ENCODE results near the gene SEMA6B. TPM values are rescaled to one million over a fixed set of nuclear protein-coding genes. Genes with fewer than 3 reads are reported as not detected.
A peak's percentile ranks its signal among the peaks of the same experiment; 100 is the strongest.

SEMA6B gene
- total RNA-seq, 1 experiment from 2014 or later = 38.4 TPM

DNA sequence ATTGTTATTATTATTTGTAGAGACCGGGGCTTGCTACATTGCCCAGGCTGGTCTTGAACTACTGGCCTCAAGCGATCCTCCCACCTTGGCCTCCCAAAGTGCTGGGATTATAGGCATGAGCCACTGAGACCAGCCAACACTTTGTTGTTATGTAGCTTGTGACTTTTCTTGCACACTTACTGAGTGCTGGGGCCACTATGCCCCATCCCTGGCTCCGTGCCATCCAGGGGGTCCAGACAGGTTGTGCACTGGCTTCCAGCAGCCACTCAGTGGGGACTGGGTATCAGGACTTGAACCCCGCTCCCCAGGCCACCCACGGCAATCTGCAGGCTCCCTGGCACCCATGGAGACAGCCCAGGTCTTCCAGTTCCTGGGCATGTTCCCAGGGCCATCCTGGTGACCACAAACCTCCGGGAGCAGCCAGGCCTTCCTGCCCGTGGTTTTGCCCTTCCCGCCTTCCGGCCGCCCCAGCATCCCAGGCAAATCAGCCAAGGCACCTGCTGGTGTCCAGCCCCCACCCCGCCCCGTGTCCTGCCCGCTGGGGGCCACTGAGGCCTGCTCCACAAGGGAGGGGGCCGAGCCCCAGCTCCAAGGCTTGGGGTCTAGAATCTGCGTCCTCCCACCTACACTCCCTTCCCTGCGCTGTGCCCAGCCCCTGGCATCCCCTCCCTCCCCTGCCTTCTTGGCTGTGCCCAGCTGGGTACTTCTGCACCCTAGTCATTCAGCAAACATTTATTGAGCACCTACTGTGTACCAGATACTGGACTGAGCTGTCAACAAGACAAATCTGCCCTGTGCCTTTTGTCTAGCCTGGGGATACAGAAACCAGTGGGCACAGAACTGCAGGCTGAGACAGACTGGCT lies 23.7 kb upstream of the SEMA6B start:
- H3K4me2 ChIP-seq (ENCODE audit: insufficient read depth, insufficient read length, low read length) = no peak overlapping the region
- no peak overlapping the region for H2BK15ac ChIP-seq (ENCODE audit: low read depth, low read length)
- WGBS (ENCODE audit: extremely low coverage, insufficient read length, low lambda C conversion rate) = no CpG with 5 or more reads among the region's 16 CpGs
- no peak overlapping the region for H3K27ac ChIP-seq (ENCODE audit: insufficient read length, low read depth, low read length)
- H3K27me3 ChIP-seq (ENCODE audit: insufficient read depth, low read length) = no peaks in the 10 kb centered on the region; the same call in 1 of the 2 replicates
- DNase-seq = no peak
- peaks cover 8 to 37% of the 10 kb centered on the region in 2 experiments for H3K4me1 Mint-ChIP-seq
- H3K79me2 ChIP-seq (ENCODE audit: insufficient read depth, low read length) = no peaks in the 10 kb centered on the region
- no peaks in the 10 kb centered on the region for H3K4me1 ChIP-seq (ENCODE audit: insufficient read depth, low read length)
- peaks cover 0 to 2% of the 10 kb centered on the region in 2 experiments; a peak in 1 of 5 replicates for H3K9me3 Mint-ChIP-seq
- H3K27ac Mint-ChIP-seq = no peak overlapping the region
- no peak overlapping the region for H3K9ac ChIP-seq (ENCODE audit: extremely low read depth, insufficient read length, low read length)
- H4K91ac ChIP-seq (ENCODE audit: insufficient read length, low read depth, low read length) = no peak overlapping the region
- no peak overlapping the region for H2BK120ac ChIP-seq (ENCODE audit: low read depth, low read length, poor library complexity, severe bottlenecking)
- H3K23me2 ChIP-seq (ENCODE audit: insufficient read length, low read depth, low read length, poor library complexity, severe bottlenecking) = peaks cover 3% of the 10 kb centered on the region
- no peak overlapping the region for H2BK20ac ChIP-seq (ENCODE audit: low read depth, low read length, poor library complexity, severe bottlenecking)
- H2BK5ac ChIP-seq (ENCODE audit: insufficient read length, low read length) = no peak overlapping the region
- H3K23ac ChIP-seq (ENCODE audit: insufficient read length, low read depth, low read length) = no peak overlapping the region
- H3K14ac ChIP-seq (ENCODE audit: insufficient read depth, low read length) = no peak overlapping the region
- peaks cover 4% of the 10 kb centered on the region for H3K79me1 ChIP-seq (ENCODE audit: insufficient read depth, low read depth, low read length, poor library complexity, severe bottlenecking)
- H3K27me3 Mint-ChIP-seq (ENCODE audit: low read depth) = peaks cover 64% of the 10 kb centered on the region
- no peak overlapping the region for H3K56ac ChIP-seq (ENCODE audit: insufficient read length, low read depth, low read length)
- no peak overlapping the region for H3K18ac ChIP-seq (ENCODE audit: insufficient read length, low read depth, low read length)
- no peak overlapping the region for H3K4ac ChIP-seq (ENCODE audit: low read depth, low read length)
- H2BK12ac ChIP-seq (ENCODE audit: insufficient read length, low read depth, low read length) = no peak overlapping the region
- no peak overlapping the region for H2AFZ ChIP-seq (ENCODE audit: low read length)
- no peak overlapping the region for H4K8ac ChIP-seq (replicated peaks; ENCODE audit: insufficient read length, low read depth, low read length)
- H3K4me3 Mint-ChIP-seq = peak overlapping the region; percentile 7 to 70; a peak in 4 of 5 replicates
- no peak overlapping the region for H4K5ac ChIP-seq (ENCODE audit: insufficient read length, low read depth, low read length)
- H4K20me1 ChIP-seq (ENCODE audit: control insufficient read depth, insufficient read depth, insufficient read length) = no peaks in the 10 kb centered on the region
- no peak for TF ChIP-seq CTCF (conservative IDR thresholded peaks at IDR 0.05)
- H3K36me3 Mint-ChIP-seq (ENCODE audit: insufficient read depth in 1 of 3, low read depth in 3 of 3) = no peaks in the 10 kb centered on the region
- no peak overlapping the region for H3T11ph ChIP-seq (ENCODE audit: low read length)
- no peaks in the 10 kb centered on the region for H3K9me3 ChIP-seq (ENCODE audit: control insufficient read depth, low read depth, low read length)
- no peak overlapping the region for H2AK5ac ChIP-seq (ENCODE audit: insufficient read length, low read length)

All from H9 (cell line).